Cardiac muscle cell (in vitro differentiated cells and primary cell): ENCODE measurements around the gene SLC24A3. TPM values are rescaled to one million over a fixed set of nuclear protein-coding genes. Genes with fewer than 3 reads are reported as not detected.

Experiments used
- DNase-seq, 2 donors: peaks; one replicate each; pipeline versions ENCODE4 v3.0.0 to v3.0.0-alpha.2; 2010 to 2017; ENCODE audit warnings: low read depth in 1 of 2, low spot score in 1 of 2
- H3K27ac ChIP-seq: fragments of 200-600 bp; sonication (generic); 2 replicates; pipeline ENCODE4 v1.5.1; 2016
- H3K27me3 ChIP-seq: fragments of 200-600 bp; sonication (generic); 2 replicates; pipeline ENCODE4 v1.6.0; 2016; ENCODE audit warnings: control low read depth
- H3K36me3 ChIP-seq: fragments of 200-600 bp; sonication (generic); 2 replicates; pipeline ENCODE4 v1.5.1; 2016; ENCODE audit warnings: control low read depth
- H3K4me1 ChIP-seq: fragments of 200-600 bp; sonication (generic); 2 replicates; pipeline ENCODE4 v1.8.1; 2017; ENCODE audit warnings: low read depth, mild to moderate bottlenecking, mixed run types
- H3K4me3 ChIP-seq: fragments of 200-600 bp; sonication (generic); 2 replicates; pipeline ENCODE4 v1.5.1; 2016; ENCODE audit warnings: mild to moderate bottlenecking
- H3K9me3 ChIP-seq: fragments of 200-600 bp; sonication (generic); 2 replicates; pipeline ENCODE4 v1.5.1; 2017; ENCODE audit warnings: low read depth, mild to moderate bottlenecking, control low read depth
- polyA plus RNA-seq: library from polyadenylated mRNA; unstranded; fragments of >200 nt; fragmentation: Nextera tagmentation; extraction: Ambion mirVana; gene quantifications from 2 replicates; pipeline ENCODE4 v1.2.1, GENCODE V29; 2016
- total RNA-seq: library from RNA; depleted of rRNA; stranded (reverse); fragments of >200 nt; gene quantifications from 2 replicates; pipeline ENCODE4 v1.2.3, GENCODE V29; 2016
- TF ChIP-seq, protein P1 (sequence below): IDR thresholded peaks from 2 replicates; pipeline ENCODE4 v1.5.1; 2012; ENCODE audit warnings: low read depth, mild to moderate bottlenecking, low read length

The SLC24A3 gene
- total and polyA plus RNA-seq, 2 experiments from 2014 or later = 1.6 to 1.7 TPM

DNA sequence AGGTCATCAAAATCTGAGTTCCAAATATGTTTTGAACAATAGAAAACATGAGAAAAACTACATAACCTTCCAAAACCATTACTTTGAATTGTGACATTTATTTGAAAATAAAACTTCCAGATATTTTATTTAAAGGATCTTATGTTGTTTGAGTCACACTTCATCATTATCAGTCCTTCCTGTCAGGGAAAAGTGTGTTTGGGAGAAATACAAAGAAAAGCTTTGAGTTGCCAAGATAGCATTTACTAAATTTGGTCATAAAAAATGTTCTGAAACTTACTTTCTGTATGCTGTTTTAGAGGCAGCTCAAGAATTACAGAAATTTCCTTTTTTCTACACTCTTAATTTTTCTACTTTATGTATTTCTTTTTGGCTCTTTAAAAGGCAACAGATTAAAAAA lies 337.5 kb downstream of the SLC24A3 start:
- H3K9me3 ChIP-seq = no peaks in the 10 kb centered on the region
- DNase-seq = no peak

DNA sequence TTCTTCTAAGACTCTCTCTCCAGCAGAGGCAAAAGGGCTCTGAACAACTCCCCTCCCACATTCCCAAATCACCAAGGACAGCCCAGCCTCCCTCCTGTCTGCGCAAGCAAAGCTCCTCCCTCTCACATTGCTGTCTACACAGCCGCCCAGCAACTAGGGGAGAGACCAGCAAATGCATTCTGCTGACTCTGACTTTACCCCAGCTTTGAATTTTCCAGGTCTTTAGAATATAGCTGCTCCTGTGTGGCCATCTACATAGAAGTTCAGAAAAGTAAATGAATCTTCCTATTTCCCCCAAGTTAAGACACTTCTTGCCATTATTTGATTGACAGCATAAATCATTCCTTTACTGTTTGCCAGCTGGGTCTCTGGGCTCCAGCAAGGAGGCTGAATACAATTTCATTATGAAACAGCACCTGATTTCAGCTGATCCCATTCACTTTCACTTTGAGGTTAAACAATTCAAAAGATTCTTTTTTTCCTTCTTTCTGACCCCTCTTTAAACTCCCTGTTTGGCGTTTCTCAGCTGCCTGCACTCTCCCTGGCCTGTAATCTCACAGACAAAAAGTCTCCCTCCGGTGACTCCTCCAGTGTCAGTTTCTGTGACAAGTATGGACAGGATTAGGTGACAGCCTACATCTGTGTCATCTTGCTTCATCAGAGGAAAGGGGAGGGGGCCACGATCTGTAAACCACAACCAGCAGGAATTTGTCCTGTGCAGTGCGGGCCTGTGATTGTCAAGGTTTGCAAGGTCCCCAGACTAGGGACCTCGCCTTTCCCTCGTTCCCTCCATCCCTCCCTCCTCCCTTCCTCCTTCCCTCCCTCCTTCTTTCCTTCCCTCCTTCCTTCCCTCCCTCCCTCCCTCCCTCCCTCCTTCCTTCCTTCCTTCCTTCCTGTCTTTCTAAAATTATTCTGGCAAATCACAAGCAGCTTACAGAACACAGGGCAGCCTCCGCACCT lies 340.1 kb downstream of the SLC24A3 start:
- H3K4me1 ChIP-seq = peaks cover 6% of the 10 kb centered on the region
- DNase-seq = peak; percentile 14 to 86
- H3K9me3 ChIP-seq = no peaks in the 10 kb centered on the region
- no peaks in the 10 kb centered on the region for H3K27me3 ChIP-seq
- no peak overlapping the region for H3K4me3 ChIP-seq
- TF ChIP-seq, protein P1, sequence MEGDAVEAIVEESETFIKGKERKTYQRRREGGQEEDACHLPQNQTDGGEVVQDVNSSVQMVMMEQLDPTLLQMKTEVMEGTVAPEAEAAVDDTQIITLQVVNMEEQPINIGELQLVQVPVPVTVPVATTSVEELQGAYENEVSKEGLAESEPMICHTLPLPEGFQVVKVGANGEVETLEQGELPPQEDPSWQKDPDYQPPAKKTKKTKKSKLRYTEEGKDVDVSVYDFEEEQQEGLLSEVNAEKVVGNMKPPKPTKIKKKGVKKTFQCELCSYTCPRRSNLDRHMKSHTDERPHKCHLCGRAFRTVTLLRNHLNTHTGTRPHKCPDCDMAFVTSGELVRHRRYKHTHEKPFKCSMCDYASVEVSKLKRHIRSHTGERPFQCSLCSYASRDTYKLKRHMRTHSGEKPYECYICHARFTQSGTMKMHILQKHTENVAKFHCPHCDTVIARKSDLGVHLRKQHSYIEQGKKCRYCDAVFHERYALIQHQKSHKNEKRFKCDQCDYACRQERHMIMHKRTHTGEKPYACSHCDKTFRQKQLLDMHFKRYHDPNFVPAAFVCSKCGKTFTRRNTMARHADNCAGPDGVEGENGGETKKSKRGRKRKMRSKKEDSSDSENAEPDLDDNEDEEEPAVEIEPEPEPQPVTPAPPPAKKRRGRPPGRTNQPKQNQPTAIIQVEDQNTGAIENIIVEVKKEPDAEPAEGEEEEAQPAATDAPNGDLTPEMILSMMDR = no peak
- peak overlapping the region; percentile 49 for H3K27ac ChIP-seq
- no peaks in the 10 kb centered on the region for H3K36me3 ChIP-seq

More for the DNA sequence above, 337.5 kb downstream of the SLC24A3 start:
- peaks cover 6% of the 10 kb centered on the region for H3K4me1 ChIP-seq
- H3K36me3 ChIP-seq = no peaks in the 10 kb centered on the region
- H3K4me3 ChIP-seq = no peak overlapping the region
- TF ChIP-seq, protein P1 = no peak
- no peaks in the 10 kb centered on the region for H3K27me3 ChIP-seq
- no peak overlapping the region for H3K27ac ChIP-seq

DNA sequence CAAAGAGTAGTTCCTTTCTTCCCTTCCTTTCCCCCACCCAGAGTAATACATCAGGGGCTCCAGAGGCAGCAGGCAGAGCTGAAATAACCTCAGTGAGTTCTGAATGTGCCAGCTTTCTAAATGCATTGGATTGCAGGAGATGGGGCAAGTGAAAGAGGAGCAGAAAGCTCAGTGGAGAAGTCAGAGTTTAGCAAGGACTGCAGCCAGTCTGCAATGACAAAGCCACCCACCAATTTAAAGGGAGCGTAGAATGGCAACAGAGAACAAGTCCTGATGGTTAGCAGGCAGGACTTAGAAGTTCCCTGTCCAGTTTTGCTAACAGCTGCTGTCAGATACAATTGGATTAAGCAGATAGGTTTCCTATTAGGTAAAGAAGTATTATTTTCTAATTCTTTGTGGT lies 342.2 kb downstream of the SLC24A3 start:
- no peak overlapping the region for H3K4me3 ChIP-seq
- H3K27me3 ChIP-seq = no peaks in the 10 kb centered on the region
- TF ChIP-seq, protein P1 = no peak
- H3K9me3 ChIP-seq = no peaks in the 10 kb centered on the region
- H3K4me1 ChIP-seq = peaks cover 6% of the 10 kb centered on the region
- no peak overlapping the region for H3K27ac ChIP-seq
- H3K36me3 ChIP-seq = no peaks in the 10 kb centered on the region
- no peak for DNase-seq

DNA sequence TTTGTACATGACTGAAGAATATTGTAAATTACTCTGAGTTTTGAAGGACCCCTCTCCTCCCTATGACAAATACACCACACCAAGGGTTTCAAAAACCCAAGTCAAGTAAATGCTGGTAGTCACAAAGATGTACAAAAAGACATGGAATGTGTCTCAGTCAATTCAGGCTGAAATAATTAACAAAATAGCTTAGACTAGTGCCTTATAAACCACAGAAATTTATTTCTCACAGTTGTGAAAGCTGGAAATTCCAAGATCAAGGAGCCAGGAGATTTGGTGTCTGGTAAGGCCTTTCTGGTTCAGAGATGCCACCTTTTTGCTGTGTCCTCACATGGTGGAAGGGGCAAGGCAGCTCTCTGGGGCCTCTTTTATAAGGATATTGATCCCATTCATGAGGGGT lies 343.3 kb downstream of the SLC24A3 start:
- Histone ChIP-seq H3K4me1 (peaks cover 6% of the 10 kb centered on the region), H3K27ac (no peak overlapping the region), H3K4me3 (no peak overlapping the region), H3K27me3 (no peaks in the 10 kb centered on the region), H3K9me3 (no peaks in the 10 kb centered on the region), H3K36me3 (no peaks in the 10 kb centered on the region)
- TF ChIP-seq, protein P1 = no peak
- no peak for DNase-seq

DNA sequence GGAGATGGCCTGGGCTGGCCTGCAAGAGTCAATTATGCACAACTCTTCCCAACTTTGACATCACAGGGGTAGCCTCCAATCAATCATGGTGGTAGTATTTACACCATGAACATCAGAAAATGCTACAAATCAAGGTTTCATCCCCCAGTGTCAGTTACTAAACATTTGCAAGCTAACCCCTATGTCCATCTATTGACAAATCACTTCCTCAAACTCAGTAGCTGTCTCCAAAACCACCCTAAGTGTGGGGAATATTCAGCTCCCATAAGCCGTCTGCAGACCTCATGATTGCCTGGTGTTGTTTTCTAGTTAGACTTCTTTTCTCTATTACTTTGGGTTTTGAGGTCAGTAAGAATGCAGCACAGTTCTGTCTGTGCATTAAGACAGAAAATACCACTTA lies 344.8 kb downstream of the SLC24A3 start:
- no peaks in the 10 kb centered on the region for H3K27me3 ChIP-seq
- no peak overlapping the region for H3K4me3 ChIP-seq
- no peak for DNase-seq
- H3K36me3 ChIP-seq = no peaks in the 10 kb centered on the region
- TF ChIP-seq, protein P1 = no peak
- H3K4me1 ChIP-seq = peaks cover 4% of the 10 kb centered on the region
- no peaks in the 10 kb centered on the region for H3K9me3 ChIP-seq
- H3K27ac ChIP-seq = no peak overlapping the region
